Cardiac muscle cell (in vitro differentiated cells and primary cell): Measurements from ENCODE around the gene KIAA1671. TPM values are rescaled to one million over a fixed set of nuclear protein-coding genes. Genes with fewer than 3 reads are reported as not detected.

Experiments
- DNase-seq, 2 donors: peaks; one replicate each; pipeline versions ENCODE4 v3.0.0 to v3.0.0-alpha.2; 2010 to 2017; ENCODE audit warnings: low read depth in 1 of 2, low spot score in 1 of 2
- H3K27ac ChIP-seq: fragments of 200-600 bp; sonication (generic); 2 replicates; pipeline ENCODE4 v1.5.1; 2016
- H3K27me3 ChIP-seq: fragments of 200-600 bp; sonication (generic); 2 replicates; pipeline ENCODE4 v1.6.0; 2016; ENCODE audit warnings: control low read depth
- H3K36me3 ChIP-seq: fragments of 200-600 bp; sonication (generic); 2 replicates; pipeline ENCODE4 v1.5.1; 2016; ENCODE audit warnings: control low read depth
- H3K4me1 ChIP-seq: fragments of 200-600 bp; sonication (generic); 2 replicates; pipeline ENCODE4 v1.8.1; 2017; ENCODE audit warnings: low read depth, mild to moderate bottlenecking, mixed run types
- H3K4me3 ChIP-seq: fragments of 200-600 bp; sonication (generic); 2 replicates; pipeline ENCODE4 v1.5.1; 2016; ENCODE audit warnings: mild to moderate bottlenecking
- H3K9me3 ChIP-seq: fragments of 200-600 bp; sonication (generic); 2 replicates; pipeline ENCODE4 v1.5.1; 2017; ENCODE audit warnings: low read depth, mild to moderate bottlenecking, control low read depth
- polyA plus RNA-seq: library from polyadenylated mRNA; unstranded; fragments of >200 nt; fragmentation: Nextera tagmentation; extraction: Ambion mirVana; gene quantifications from 2 replicates; pipeline ENCODE4 v1.2.1, GENCODE V29; 2016
- total RNA-seq: library from RNA; depleted of rRNA; stranded (reverse); fragments of >200 nt; gene quantifications from 2 replicates; pipeline ENCODE4 v1.2.3, GENCODE V29; 2016
- TF ChIP-seq, protein P1 (sequence below): IDR thresholded peaks from 2 replicates; pipeline ENCODE4 v1.5.1; 2012; ENCODE audit warnings: low read depth, mild to moderate bottlenecking, low read length

The KIAA1671 gene
- total and polyA plus RNA-seq, 2 experiments from 2014 or later: 10.9 to 37.3 TPM

DNA sequence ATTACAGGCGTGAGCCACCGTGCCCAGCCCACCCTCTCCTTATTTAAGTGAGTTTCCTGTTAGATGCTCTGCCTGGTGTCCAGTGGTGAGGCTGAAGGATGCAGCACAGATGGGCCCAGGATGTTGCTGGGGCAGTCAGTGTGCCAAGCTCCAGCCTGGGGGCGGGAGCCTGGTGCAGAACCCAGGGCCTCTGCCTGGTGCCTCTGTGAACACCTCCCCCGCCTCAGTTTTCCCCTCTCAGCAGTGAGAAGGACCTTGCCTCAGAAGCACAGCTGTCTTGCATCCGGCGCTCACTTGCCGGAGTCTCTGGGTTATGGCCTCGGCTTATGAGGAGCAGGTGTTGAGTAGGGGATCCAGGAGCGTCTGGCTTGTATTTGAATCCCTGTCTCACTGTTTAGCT is 116.2 kb downstream of the KIAA1671 start:
- no peak overlapping the region for H3K4me3 ChIP-seq
- H3K9me3 ChIP-seq: no peaks in the 10 kb centered on the region
- H3K4me1 ChIP-seq: peaks cover 15% of the 10 kb centered on the region
- no peak for DNase-seq
- TF ChIP-seq, protein P1, sequence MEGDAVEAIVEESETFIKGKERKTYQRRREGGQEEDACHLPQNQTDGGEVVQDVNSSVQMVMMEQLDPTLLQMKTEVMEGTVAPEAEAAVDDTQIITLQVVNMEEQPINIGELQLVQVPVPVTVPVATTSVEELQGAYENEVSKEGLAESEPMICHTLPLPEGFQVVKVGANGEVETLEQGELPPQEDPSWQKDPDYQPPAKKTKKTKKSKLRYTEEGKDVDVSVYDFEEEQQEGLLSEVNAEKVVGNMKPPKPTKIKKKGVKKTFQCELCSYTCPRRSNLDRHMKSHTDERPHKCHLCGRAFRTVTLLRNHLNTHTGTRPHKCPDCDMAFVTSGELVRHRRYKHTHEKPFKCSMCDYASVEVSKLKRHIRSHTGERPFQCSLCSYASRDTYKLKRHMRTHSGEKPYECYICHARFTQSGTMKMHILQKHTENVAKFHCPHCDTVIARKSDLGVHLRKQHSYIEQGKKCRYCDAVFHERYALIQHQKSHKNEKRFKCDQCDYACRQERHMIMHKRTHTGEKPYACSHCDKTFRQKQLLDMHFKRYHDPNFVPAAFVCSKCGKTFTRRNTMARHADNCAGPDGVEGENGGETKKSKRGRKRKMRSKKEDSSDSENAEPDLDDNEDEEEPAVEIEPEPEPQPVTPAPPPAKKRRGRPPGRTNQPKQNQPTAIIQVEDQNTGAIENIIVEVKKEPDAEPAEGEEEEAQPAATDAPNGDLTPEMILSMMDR: no peak
- H3K36me3 ChIP-seq: no peaks in the 10 kb centered on the region
- H3K27ac ChIP-seq: no peak overlapping the region
- no peaks in the 10 kb centered on the region for H3K27me3 ChIP-seq

DNA sequence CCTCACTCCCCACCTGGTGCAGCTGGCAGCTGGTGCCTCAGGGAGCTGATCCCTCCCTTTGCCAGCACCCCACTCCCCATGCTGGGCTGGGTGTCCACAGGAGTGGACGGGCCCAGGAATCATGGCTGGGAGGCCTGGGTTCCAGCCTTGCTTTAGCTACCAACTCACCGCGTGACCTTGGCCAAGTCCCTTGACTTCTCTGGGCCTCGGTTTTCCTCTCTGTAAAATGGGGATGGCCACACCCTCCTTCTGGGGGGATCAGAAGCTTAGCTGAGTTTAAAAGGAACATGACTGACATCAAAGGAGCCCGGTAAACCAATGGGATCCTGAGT is 116.9 kb downstream of the KIAA1671 start:
- Histone ChIP-seq H3K9me3 (no peaks in the 10 kb centered on the region), H3K27ac (no peak overlapping the region), H3K27me3 (no peaks in the 10 kb centered on the region), H3K36me3 (no peaks in the 10 kb centered on the region), H3K4me1 (peaks cover 15% of the 10 kb centered on the region), H3K4me3 (no peak overlapping the region)
- TF ChIP-seq, protein P1: no peak
- no peak for DNase-seq

GRCh38 chr22:25069758-25070481 is 117.4 kb downstream of the KIAA1671 start:
- Histone ChIP-seq H3K4me1 (peaks cover 15% of the 10 kb centered on the region), H3K4me3 (no peak overlapping the region), H3K27ac (peak overlapping the region; percentile 91), H3K9me3 (no peaks in the 10 kb centered on the region), H3K36me3 (no peaks in the 10 kb centered on the region), H3K27me3 (no peaks in the 10 kb centered on the region)
- TF ChIP-seq, protein P1: no peak
- peak; percentile 21 to 46 for DNase-seq

DNA sequence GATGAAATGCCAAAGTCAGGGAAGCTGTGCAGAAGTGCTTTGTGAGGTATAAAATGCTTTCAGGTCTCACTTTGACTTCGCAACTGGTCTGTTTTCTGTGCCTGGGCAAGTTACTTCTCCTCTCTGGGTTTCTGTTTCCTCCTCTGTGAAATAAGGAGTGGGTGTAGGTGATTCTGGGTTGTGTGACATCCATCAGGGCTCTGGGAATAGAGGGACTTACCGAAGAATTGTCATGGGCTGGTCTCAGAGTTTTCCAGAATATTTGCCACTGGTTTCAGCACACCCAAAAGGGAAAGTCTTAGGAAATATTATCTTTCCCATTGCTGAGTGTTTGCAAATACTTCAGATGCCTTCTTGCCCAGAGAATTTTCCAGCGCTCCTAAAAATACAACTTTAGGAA is 118.4 kb downstream of the KIAA1671 start:
- Histone ChIP-seq H3K9me3 (no peaks in the 10 kb centered on the region), H3K27me3 (no peaks in the 10 kb centered on the region), H3K4me3 (no peak overlapping the region), H3K36me3 (no peaks in the 10 kb centered on the region), H3K4me1 (peaks cover 15% of the 10 kb centered on the region), H3K27ac (peak overlapping the region; percentile 91)
- TF ChIP-seq, protein P1: no peak
- DNase-seq: peak in 1 of 2 donors; percentile 26

DNA sequence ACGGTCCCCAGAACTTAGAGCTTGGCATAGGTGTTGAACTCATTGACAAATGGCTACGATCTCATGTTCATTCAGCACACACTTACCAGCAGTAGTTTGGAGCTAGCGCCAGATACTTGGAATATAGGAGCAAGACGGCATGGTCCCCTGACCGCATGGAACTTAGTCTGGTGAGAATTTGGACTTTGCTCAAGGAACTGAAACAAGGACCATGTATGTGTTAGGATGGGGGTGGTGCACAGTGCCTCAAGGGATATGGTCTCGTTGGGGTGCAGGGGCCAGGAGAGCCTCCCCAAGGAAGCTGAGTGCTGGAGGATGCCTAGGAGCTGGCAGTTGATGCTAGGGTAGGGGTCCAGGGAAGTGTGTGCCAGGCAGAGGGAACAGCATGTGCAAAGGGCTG is 119.2 kb downstream of the KIAA1671 start:
- H3K27me3 ChIP-seq: no peaks in the 10 kb centered on the region
- H3K9me3 ChIP-seq: no peaks in the 10 kb centered on the region
- no peak overlapping the region for H3K4me3 ChIP-seq
- peaks cover 19% of the 10 kb centered on the region for H3K4me1 ChIP-seq
- no peak for DNase-seq
- TF ChIP-seq, protein P1: no peak
- H3K27ac ChIP-seq: no peak overlapping the region
- no peaks in the 10 kb centered on the region for H3K36me3 ChIP-seq
